NCI-H187 treated with DMSO at 0.1 percent for 48 hours (cell line): ENCODE results near the gene LYRM4.

Source experiments
- DNase-seq: peaks from one replicate; lab custom pipeline; 2025; lab: John Stamatoyannopoulos, UW

Gene LYRM4

DNA sequence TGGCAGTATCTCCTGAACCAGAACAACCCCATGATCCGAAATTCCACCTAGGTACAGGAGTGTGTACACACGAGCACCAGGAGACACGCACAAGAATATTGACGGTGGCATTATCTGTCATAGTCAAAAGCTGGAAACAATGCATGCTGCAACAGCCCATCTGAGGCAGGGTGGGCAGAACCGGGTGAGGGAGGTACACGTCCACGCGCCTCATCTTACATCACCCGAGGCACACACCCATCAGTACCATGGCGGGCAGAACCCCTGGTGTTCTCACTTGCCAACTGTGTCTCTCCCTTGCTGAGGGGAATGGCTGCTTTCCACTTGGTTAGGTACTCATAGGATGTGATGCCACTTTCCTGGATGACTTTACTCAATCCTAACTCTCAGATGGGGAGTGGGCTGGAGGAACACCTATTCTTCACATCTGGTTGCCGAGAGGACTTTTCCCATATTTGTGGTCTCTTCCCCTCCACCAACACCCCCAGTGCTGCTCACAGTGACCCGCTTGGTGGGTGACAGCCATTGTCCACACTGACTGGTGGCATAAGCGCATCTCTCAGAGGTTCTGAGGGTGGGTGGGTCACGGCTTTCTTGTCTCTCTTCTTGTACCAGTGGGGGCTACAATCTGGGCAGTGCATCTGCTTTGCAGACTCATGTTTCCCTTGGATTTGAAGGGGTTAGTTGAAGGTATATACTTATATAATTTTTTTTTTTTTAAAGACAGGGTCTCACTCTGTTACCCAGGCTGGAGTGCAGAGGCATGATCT is 162.1 kb downstream of the LYRM4 start:
- no peak for DNase-seq

DNA sequence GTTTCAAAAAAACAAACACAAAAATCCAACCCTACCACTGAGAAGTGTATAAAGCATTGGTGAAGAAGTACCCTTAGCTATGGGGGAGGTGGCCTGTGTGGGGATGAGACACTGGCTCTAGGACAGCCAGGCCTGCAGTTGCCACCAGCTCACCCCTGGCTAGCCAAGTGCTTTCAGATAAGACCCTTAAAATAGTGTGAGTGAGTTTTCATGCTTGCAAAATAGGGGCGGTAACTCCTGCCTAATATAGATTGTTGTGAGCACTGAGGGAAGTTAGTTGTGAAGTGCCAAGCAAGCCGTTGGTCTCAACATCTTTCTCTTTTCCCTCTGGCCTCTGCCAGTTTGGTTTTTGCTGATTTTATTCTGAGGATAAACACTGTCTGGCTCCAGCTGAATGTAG is 164.3 kb downstream of the LYRM4 start:
- DNase-seq: no peak

DNA sequence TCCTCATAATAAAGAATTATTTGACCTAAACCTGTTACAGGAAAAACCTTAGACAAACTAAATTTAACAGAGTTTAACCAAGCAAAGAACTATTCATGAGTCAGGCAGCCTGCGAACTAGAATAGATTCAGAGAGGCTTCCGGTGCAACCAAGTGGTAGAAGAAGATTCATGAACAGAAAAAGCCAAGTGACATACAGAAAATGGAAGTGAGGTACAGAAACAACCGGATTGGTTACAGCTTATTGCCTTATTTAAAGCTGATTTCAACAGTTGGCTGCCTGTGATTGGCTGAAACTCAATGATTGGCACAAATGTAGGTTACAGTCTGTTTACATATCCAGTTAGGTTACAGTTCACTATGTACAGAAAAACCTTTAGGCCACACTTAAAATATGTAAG is 165.5 kb downstream of the LYRM4 start:
- no peak for DNase-seq

DNA sequence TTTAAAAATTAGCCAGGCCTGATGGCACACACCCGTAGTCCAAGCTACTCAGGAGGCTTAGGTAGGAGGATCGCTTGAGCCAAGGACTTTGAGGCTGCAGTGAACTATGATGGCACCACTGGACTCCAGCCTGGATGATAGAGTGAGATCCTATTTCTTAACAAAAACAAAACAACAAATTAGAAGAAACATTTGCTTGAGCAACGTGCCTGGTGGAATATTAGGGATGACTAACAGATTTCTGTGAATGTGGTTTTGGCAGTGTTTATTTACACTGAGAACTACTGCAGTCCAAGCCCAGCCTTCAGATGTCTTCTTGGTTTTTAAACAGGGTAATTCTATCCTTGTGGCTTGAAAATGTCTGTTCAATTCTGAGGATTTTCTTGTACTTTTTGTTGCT is 166.4 kb downstream of the LYRM4 start:
- no peak for DNase-seq

DNA sequence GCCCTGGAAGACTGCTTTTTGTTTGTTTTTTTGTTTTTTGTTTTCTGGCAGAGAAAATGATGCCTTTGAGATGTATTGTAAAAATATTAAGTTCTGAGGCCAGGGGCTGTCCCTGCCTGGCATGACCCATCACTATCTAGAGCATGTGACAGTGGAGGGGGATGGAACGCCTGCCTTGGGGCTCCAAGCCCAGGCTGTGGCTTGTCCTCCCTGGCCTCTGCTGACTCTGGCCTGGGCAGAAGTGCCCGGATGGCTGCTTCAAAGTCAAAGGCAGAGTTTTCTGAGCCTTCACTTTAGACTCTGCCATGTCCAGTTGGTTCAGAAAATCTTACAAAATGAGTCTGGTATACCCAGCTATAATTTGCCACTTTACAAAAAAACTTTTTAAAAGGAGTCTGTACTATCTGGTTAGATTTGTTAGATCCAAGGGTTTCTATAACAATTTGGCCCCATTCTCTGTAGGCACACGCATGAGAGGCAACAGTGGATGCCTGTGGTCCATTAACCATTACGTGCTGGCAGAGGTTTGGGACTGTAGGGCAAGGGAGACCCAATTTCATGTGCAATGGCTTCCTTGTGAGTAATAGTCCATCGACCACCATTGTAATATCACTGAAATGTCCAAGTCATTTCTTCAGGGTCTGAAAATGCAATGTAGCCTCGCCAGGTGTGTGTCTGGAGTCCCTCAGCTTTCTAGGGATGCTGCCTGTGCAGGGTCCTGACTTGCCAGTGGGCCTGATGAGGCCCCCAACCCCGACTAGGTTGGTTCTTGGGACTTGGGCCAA is 167.3 kb downstream of the LYRM4 start:
- no peak for DNase-seq

DNA sequence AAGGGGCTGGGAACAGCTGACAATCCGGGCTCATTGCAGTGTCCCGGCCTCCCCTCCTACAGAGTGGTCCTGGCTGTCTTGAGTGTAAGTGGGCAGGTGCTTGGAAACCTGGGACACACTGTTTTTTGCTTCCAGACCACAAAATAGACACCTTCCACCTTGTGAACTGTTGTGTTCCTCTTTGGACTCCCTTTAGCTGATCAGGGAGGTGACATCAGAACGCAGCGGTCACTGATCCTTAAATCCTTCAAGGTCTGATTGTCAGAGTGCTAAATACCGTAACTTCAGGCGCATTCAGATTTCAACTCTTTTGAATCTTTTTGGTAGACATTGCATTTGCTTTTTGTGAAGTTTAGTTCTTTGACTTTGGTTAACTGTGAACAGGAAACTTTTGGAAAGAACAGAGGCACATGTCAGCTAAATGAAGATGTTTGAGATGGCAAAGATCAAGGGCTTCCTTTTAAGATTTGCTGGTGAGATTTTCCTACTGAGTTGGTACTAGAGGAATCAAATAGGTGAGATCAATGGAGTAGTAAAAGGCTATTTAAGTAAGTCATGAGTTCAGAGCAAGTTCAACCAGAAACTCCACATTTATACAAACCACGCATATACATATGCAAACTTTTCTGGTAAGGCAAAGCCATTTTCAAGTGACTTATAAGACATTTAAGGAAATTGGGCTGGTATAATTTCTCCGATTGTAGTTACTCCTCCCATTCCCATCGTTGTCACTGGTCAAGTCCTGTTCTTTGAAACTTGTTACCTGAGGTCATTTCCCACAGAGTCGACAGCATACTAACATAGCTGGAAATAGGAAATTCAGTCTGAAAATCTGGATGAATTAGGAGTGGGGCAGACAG is 169.3 kb downstream of the LYRM4 start:
- no peak for DNase-seq

DNA sequence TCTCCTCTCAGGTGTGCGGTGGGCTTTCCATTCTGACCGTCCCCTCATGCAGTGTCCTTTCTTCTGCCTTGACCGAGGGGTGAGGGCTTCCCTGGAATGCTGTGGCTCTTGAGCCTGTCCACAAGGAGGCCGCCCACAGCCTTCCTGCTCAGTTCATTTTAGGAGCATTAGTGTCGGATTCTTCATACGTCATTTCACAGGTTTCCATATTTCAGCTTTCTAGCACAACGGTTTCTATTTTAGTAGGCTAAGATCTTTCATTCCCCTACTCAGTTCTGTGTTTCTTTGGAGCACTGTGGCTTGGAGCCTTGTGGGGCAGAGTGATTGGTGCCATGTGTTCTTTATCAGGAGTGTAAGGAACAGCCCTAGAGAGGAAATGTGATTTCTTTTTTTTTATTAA is 170.1 kb downstream of the LYRM4 start:
- no peak for DNase-seq

DNA sequence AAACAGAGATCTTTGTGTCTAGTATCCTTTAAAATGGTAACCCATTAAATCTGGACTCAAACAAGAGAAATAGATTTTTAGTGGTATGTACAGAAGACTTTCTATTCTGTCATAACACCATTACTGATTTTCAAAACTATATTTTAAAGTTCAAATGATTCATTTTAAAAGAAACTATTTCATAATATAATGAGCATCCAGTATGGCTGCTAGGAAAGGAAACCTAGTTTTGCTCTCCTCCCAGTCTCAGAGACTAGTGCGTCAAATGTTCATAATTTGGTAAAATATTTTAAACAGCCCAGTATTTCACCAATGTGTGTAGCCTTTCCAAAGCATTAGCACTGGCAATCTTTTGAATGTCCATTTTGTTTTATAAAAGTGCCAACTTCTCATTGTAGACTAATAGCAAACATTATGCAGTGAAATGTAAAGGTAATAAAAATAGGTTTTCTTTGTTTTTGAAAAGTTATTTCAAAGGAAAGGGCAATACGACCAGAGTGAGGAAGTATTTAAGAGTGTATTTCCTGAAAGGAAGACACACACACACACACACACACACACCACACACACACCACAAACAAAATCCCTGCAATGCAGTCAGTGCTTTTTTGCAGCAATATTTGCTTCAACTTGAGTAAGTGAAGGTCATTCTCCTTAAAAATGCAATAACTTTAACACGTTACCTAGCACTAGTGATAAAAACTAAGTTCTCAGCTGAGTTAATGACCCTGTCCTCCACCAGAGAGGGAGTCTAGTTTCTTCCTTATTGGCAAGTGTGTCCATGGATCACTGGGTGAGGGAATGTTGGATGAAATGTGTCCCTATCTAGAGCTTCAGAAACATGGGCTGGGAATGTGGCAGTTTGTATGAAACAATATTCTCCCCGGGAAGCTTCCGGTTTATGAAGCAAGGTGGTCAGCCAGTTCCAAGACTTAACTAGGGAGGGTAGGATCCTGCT is 171.0 kb downstream of the LYRM4 start:
- no peak for DNase-seq

DNA sequence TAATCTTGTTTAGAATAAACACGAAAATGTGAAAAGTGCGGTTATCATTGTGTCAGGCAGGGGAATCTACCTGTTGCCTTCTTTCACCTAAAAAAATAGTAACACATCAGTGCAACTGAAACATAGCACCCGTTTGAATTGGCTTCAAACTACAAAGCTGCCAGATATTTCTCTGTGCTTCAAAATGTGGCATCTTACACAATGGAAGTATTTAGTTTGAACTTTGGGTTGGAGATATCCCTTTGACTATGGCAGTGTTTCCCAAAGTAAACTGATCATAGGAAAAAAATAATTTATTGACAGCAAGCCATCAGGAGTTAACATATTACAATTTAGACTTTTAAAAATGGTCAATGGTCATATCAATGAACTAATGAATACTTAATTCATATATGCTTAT is 172.0 kb downstream of the LYRM4 start:
- no peak for DNase-seq

DNA sequence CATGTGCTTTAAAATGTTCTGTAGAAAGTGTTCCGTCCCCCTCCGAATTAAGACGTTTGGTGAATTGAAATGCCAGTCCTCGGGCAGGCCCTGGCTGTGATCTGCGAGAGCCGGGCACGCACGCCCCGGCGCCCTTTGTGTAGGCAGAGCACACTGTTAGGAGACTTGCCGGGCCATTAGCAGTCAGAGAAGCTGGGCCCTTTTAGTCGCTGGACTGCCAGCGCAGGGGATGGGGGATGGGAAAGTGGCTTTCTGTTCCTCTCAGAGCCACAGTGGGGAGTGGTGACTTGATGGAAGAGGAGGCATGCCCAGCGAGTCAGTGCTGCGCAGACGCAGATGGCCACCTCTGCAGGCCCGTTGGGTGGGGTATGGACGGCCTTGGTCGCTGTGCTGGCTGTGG is 173.4 kb downstream of the LYRM4 start:
- DNase-seq: no peak

DNA sequence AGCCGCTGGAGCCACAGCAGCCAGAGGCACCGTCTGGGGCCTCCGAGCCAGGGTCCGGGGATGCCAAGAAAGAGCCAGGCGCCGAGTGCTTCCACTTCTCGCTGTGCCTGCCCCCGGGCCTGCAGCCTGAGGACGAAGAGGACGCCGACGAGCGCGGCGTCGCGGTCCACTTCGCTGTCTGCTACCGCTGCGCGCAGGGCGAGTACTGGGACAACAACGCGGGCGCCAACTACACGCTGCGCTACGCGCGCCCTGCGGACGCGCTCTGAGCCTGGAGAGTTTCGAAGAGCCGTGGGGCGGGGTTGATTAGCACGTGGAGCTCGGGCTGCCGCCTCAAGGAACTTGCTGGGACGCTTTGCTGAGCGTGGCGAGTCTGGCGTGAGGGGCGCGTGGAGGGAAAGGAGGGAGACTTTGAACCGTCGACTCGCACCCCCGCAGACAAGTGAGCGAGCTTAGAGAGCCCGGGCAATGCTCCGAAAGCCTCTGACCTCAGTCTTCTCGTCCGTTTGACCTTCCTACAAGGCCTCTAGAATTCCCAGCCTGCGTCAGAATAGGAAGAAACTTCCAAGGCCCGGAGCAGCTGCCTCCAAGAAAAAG is 174.4 kb downstream of the LYRM4 start:
- no peak for DNase-seq

DNA sequence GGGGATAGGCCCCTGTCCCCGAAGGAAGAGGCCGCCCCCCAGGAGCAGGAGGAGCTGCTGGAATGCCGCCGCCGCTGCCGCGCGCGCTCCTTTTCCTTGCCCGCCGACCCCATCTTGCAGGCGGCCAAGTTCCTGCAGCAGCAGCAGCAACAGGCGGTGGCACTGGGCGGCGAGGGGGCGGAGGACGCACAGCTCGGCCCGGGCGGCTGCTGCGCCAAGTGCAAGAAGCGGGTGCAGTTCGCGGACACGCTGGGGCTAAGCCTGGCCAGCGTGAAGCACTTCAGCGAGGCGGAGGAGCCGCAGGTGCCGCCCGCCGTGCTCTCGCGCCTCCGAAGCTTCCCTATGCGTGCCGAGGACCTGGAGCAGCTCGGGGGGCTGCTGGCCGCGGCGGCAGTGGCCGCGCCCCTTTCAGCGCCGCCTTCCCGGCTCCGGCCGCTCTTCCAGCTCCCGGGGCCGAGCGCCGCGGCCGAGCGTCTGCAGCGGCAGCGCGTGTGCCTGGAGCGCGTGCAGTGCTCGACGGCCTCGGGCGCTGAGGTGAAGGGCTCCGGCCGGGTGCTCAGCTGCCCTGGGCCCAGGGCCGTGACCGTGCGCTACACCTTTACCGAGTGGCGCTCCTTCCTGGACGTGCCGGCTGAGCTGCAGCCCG is 175.0 kb downstream of the LYRM4 start:
- no peak for DNase-seq

DNA sequence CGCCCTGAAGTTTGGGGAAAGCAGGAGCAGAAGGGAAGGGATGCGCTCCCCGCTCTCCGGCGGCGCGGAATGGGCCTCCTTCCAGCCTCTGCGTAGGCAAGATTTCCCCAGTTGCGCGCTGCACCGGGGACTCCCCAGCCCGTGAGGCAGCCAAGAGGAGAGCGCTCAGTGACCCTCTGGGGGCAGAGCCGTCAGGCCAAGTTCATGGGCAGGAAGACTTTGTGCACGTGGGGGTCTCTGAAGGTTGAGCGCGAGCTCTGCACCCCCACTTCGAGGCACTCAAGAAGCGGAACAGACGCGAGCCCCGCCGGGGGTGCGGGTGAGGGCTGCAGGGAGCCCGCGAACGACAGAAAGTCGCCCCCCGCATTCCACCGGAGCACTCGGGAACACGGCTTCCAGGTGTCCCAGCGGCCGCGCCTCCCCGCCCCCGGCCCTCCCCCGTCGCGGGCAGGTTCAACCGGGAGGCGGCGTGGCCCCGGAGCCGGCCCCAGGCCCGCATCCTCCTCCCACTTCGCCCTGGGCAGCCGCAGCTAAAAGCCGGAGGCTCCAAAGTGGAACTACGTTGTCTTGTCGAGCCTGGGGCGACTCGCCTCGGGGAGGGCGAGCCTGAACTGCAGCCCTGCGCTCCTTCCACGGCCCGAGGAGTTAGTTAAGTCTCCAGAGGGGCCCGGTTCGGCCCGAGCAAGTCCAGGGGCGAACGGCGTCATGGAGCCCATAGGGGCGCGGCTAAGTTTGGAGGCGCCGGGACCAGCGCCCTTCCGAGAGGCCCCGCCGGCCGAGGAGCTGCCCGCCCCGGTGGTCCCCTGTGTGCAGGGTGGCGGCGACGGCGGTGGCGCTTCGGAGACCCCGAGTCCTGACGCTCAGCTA is 175.7 kb downstream of the LYRM4 start, which contains the start of gene PPP1R3G:
TSS of gene PPP1R3G (plus strand) at position 561 of the 867 bp plus-strand sequence. CDS start at position 706, 145 bp downstream.
- no peak for DNase-seq

DNA sequence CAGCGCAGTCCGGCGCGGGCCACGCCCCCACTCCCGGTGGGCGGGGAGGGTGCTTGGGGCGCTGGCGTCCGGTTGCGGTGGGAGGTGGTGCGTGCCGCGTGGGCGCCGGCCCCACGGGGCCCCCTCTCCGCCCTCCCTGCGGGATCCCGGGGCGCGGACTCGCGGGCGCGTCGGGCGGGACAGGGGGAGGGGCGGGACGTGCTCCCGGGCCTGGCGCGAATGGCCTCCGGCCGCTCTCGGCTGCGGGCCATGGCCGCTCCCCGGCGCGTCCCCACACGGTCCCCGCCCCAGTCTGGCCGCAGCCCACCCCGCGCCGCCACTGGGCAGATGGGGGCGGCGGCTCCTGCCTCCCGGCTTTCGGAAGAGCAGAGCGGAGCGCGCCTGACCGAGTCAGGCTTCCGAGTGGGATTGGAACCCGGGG is 176.4 kb downstream of the LYRM4 start:
- DNase-seq: no peak

DNA sequence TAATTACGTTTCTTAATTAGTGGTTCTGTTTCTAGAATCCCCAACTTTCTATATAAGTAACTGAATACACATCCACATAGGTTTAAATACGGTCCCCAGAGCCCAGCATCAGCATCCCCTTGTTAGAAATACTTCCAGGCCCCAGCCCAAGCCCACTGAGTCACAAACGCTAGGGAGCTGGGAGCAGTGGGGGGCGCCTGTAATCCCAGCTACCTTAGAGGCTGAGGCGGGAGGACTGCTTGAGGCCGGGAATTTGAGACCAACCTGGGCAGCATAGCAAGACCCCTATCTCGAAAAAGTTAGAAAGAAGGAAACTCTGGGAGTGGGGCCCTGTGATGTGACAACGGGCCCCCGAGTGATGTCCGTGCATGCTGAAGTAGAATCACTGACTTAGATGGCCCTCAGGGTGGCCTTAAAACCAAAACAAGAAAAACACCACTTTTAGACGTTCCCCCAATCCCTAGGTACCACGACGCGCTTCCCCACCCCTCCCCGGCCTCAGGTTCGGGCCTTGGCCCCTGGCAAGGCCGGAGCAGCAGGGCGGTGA is 176.9 kb downstream of the LYRM4 start:
- DNase-seq: no peak

DNA sequence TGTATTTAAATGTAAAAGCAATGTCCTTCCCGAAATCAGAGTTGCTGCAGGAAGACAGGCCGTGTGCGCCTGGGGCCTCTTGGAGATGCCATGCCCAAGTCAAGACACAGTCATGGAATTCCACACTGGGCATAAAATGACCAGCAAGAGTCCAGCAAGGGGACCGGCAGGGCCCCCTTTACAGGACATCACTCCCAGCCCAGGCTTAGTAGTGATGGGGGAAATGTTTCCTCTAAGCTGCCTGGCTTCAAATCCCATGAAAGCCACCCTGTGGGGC is 177.5 kb downstream of the LYRM4 start:
- no peak for DNase-seq

DNA sequence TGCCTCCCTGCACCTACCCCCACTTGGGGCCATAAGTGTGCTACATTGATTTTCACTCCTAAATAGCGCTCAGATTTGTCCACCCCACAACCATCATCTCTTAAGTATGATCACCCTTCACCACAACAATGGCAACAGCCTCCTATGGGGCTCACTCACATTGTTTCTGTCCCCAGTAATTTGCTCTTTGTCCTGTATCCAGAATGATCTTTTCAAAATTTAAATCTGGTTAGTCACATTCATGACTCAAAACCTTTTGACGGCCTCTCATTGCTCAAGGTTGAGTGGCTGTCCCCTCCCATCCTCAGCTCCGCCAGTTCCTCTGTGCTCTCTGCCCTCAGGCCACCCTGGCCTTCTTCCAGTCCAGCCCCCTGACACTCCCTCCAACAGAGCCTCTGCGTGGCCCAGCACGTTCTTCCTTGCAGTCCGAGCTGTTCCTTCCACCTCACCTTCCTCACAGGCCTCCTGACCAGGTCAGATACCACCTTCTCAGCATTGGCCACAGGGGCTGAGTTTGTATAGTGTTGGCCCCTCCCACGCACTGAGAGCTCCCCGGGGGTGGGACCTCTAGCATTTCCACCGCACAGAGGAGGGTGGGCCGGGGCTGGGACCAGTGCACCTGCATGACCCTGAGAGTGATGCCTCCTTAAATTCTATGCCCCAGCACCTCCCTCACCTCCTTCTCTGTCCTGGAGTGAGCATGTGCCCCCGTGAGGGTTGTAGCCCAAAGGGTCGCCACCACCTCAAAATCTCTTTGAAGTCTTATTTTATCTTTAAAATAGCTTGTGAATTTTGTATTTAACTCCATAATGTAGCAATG is 178.1 kb downstream of the LYRM4 start:
- DNase-seq: no peak

DNA sequence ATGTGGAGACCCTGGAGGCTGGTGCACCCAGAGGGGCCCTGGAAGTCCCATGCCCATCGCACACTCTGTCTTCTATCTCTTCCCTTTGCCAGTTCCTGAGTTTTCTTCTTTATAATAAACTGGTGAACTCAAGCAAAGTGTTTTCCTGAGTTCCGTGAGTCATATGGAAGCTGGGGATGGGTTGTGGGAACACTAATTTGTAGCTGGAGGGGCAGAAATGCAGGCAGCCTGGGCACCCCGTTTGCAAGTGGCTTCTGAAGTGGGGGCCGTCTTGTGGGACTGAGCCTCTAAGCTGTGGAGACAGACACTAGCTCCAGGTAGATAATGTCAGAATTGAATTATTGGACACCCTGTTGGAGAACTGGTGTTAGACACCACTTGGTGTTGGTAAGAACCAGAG is 178.8 kb downstream of the LYRM4 start:
- no peak for DNase-seq
